ENCODE measurements around the gene E2F1.

The E2F1 gene

GRCh38 chr20:33687993-33688937 lies 2.1 kb upstream of the E2F1 start:
- no peak for DNase-seq (ENCODE audit: low read depth in 2 of 2)

DNA sequence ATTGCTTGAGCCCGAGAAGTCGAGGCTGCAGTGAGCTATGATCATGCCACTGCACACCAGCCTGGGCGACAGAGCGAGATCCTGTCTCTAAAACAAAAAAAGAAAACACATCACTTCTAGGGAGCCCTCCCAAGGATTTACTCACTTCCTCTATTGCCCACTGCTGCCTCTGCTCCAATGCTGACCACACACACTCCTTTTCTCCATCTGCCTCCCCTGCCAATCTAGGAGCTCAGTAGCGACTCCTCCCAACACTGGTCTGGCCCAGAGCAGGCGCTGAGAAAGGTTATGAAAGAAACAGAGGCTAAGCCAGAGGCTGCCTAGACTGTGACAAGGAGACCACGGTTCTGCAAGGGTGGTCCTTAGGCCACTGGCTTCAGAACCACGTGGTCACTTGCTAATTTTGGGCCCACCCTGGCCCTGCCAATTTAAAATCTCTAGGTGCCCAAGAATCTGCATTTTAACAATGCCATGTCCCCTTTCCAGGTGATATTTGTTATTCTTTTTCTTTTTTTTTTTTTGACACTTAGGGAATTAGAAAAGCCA lies 1.3 kb upstream of the E2F1 start:
- no peak for DNase-seq (ENCODE audit: low read depth in 2 of 2)

GRCh38 chr20:33686984-33687366 lies 790 bp upstream of the E2F1 start:
- no peak for DNase-seq (ENCODE audit: low read depth in 2 of 2)

- no peak for DNase-seq (ENCODE audit: low read depth in 2 of 2)
Observed at GRCh38 chr20:33685328-33686099, 671 bp downstream of the E2F1 start.

- DNase-seq (ENCODE audit: low read depth in 2 of 2), result no peak
Observed at GRCh38 chr20:33684533-33685327, 1.5 kb downstream of the E2F1 start.

- no peak for DNase-seq (ENCODE audit: low read depth in 2 of 2)
Observed at GRCh38 chr20:33681728-33682353, 4.3 kb downstream of the E2F1 start.

DNA sequence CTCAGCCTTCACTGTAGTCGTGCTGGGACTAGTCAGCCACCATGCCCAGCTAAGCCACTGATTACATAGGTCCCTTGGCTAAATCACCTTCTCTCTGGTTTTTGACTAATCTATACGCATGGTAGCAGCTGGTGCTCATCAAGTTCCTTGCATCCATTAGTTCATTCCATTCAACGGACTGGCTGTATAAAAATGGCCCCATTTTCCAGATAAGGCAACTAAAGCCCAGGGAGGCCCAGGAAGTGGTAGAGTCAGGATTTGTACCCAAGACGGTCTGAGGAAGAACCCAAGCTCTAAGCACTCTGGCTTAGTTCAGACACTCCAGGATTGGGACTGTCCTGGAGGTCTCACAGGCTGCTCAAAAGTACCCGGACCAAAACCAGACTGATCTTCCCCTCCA lies 4.9 kb downstream of the E2F1 start:
- DNase-seq (ENCODE audit: low read depth in 2 of 2), result no peak

DNA sequence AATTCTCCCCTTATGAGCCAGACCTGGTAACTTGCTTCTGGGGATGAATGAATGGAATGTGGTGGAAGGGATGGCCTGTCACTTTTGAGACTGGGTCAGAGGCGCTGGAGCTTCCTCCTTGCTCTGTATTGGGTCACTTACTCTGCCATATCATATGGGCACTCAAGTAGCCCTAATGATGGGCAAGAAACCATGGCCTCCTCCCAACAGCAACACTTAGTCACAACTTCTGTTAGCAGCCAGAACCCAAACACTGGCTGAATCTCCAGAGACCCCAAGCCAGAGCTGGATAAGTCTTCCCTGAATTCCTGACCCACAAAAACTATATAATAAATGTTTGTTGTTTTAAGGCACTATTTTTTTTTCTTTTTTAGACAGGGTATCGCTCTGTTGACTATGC lies 5.5 kb downstream of the E2F1 start:
- no peak for DNase-seq (ENCODE audit: low read depth in 2 of 2)

- no peak for DNase-seq (ENCODE audit: low read depth in 2 of 2)
Observed at GRCh38 chr20:33679758-33680485, 6.3 kb downstream of the E2F1 start.

- no peak for DNase-seq (ENCODE audit: low read depth in 2 of 2)
Observed at GRCh38 chr20:33677991-33678702, 8.0 kb downstream of the E2F1 start.

DNA sequence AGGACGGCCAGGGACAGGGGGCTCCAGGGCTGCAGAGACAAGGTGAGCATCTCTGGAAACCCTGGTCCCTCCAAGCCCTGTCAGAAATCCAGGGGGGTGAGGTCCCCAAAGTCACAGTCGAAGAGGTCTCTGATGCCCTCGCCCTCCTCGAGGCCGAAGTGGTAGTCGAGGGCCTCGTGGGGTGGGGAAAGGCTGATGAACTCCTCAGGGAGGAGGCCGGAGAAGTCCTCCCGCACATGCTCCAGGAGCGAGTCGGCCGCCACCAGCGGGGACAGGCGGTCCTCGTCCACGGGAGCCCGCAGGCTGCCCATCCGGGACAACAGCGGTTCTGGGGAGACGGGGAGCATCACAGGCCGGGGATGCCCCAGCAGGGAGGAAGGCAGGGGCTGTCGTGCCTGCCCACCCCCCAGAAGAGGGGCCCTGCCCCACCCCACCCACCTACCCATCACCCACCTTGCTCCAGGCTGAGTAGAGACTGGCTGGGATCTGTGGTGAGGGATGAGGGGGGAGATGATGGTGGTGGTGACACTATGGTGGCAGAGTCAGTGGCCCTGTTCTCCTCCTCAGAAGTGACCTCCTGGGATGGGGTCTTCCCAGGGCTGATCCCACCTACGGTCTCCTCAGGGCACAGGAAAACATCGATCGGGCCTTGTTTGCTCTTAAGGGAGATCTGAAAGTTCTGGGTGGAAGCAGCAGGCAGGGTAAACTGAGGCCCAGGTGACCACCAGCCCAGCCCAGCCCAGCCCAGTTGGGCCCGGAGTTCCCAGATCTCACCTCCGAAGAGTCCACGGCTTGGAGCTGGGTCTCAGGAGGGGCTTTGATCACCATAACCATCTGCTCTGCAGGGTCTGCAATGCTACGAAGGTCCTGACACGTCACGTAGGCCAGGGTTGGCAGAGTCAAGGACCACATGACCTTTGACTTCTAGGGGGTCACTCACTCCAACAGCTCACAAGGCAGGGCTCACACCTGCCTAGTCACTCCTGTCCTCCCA lies 9.2 kb downstream of the E2F1 start:
- no peak for DNase-seq (ENCODE audit: low read depth in 2 of 2)

DNA sequence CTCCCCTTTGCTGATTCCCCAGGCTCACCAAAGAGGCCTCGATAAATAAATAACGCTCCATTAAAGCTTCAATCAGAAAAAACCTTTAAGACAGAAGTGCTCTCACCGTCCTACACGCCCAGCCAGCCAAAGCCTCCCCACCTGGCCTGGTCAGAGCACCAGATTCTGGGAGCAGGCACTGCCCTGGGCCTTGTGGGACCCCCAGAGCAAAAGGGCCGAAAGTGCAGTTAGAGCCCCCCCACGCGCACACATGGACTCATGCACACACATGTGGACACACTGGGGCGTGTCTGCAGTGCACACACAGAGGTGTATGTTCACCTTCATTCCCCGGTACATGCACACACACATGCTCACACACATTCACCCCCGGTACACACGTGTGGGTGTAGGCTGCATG lies 10.1 kb downstream of the E2F1 start:
- DNase-seq (ENCODE audit: low read depth in 2 of 2), result no peak

- no peak for DNase-seq (ENCODE audit: low read depth in 2 of 2)
Observed at GRCh38 chr20:33675136-33675959, 10.8 kb downstream of the E2F1 start.

GRCh38 chr20:33674294-33675135 lies 11.7 kb downstream of the E2F1 start, which contains the start of gene NECAB3:
NECAB3 (minus strand) TSS chr20:33674428; CDS start chr20:33674352, 76 bp downstream.
- no peak for DNase-seq (ENCODE audit: low read depth in 2 of 2)

- DNase-seq (ENCODE audit: low read depth in 2 of 2), result no peak
Observed at GRCh38 chr20:33673410-33674293, 12.5 kb downstream of the E2F1 start.

GRCh38 chr20:33673114-33673409 lies 13.1 kb downstream of the E2F1 start:
- no peak for DNase-seq (ENCODE audit: low read depth in 2 of 2)

All from stimulated activated CD4-positive, alpha-beta T cell treated with anti-CD3 and anti-CD28 coated beads, Interleukin-1b, Interleukin-23, amount 100 ng/mL, for 1 hour (primary cell).